NCI-H2029 treated with DMSO at 0.1 percent for 48 hours (cell line): ENCODE measurements around the gene OLFM3.

Experiments
- DNase-seq: peaks from one replicate; lab custom pipeline; 2025; lab: John Stamatoyannopoulos, UW

OLFM3 gene

GRCh38 chr1:101943237-101943636 lies 53.5 kb downstream of the OLFM3 start:
- DNase-seq, result no peak

GRCh38 chr1:101942516-101943193 lies 54.1 kb downstream of the OLFM3 start:
- no peak for DNase-seq

GRCh38 chr1:101938681-101939080 lies 58.0 kb downstream of the OLFM3 start:
- DNase-seq, result no peak

GRCh38 chr1:101929343-101929742 lies 67.4 kb downstream of the OLFM3 start:
- DNase-seq, result no peak

GRCh38 chr1:101928829-101929228 lies 67.9 kb downstream of the OLFM3 start:
- no peak for DNase-seq

GRCh38 chr1:101924700-101925099 lies 72.0 kb downstream of the OLFM3 start:
- DNase-seq, result no peak

- no peak for DNase-seq
Observed at GRCh38 chr1:101920577-101920976, 76.1 kb downstream of the OLFM3 start.

GRCh38 chr1:101918277-101918676 lies 78.4 kb downstream of the OLFM3 start:
- DNase-seq, result no peak

GRCh38 chr1:101915597-101915996 lies 81.1 kb downstream of the OLFM3 start:
- DNase-seq, result no peak

- no peak for DNase-seq
Observed at GRCh38 chr1:101914473-101915242, 82.1 kb downstream of the OLFM3 start.

GRCh38 chr1:101911894-101912293 lies 84.8 kb downstream of the OLFM3 start:
- no peak for DNase-seq

GRCh38 chr1:101908980-101909379 lies 87.7 kb downstream of the OLFM3 start:
- DNase-seq, result no peak

- DNase-seq, result no peak
Observed at GRCh38 chr1:101907264-101907663, 89.5 kb downstream of the OLFM3 start.

- no peak for DNase-seq
Observed at GRCh38 chr1:101905283-101905835, 91.4 kb downstream of the OLFM3 start.

GRCh38 chr1:101902199-101902598 lies 94.5 kb downstream of the OLFM3 start:
- no peak for DNase-seq

- no peak for DNase-seq
Observed at GRCh38 chr1:101898137-101898536, 98.6 kb downstream of the OLFM3 start.

GRCh38 chr1:101884621-101885020 lies 112.1 kb downstream of the OLFM3 start:
- DNase-seq, result no peak

GRCh38 chr1:101875891-101876290 lies 120.8 kb downstream of the OLFM3 start:
- DNase-seq, result no peak

- DNase-seq, result no peak
Observed at GRCh38 chr1:101873672-101874071, 123.1 kb downstream of the OLFM3 start.

GRCh38 chr1:101859941-101860340 lies 136.8 kb downstream of the OLFM3 start:
- no peak for DNase-seq

GRCh38 chr1:101854271-101854670 lies 142.5 kb downstream of the OLFM3 start:
- no peak for DNase-seq

- DNase-seq, result no peak
Observed at GRCh38 chr1:101852936-101853335, 143.8 kb downstream of the OLFM3 start.

- no peak for DNase-seq
Observed at GRCh38 chr1:101849356-101849755, 147.4 kb downstream of the OLFM3 start.
